Measurements from ENCODE around the gene CAPZA2. TPM values are rescaled to one million over a fixed set of nuclear protein-coding genes. Genes with fewer than 3 reads are reported as not detected.

CAPZA2 gene
- total and polyA plus RNA-seq, 9 of the 15 experiments (the other 6 are each of a cell fraction or from before 2014, with no cell fraction given) = 67.0 to 524 (median 176) TPM

GRCh38 chr7:116857052-116857451 is 5.3 kb upstream of the CAPZA2 start:
- H3K4me2 ChIP-seq (ENCODE audit: insufficient read depth, low read length) = no peak overlapping the region
- H3K79me2 ChIP-seq (ENCODE audit: control insufficient read depth, insufficient read depth, low read length) = no peaks in the 10 kb centered on the region
- in situ Hi-C loops (cut with MboI) = no loop called here
- no TSS peak for BruUV-seq (replicated peaks)
- peaks cover under 1 to 9% of the 10 kb centered on the region in 2 experiments; a peak in 3 of 5 replicates for H3K27me3 ChIP-seq (ENCODE audit: control insufficient read depth in 2 of 2, insufficient read depth in 2 of 2, low read length in 2 of 2)
- intact Hi-C loops (cut with micrococcal nuclease) = no loop called here
- H3K36me3 ChIP-seq (ENCODE audit: control insufficient read depth, insufficient read depth, low read length) = no peaks in the 10 kb centered on the region
- H3K9me3 ChIP-seq (replicated peaks; ENCODE audit: control insufficient read depth, insufficient read depth, low read depth, low read length) = no peaks in the 10 kb centered on the region
- ChIA-PET POLR2A (interaction anchor here (1.2 to 1.3 kb wide), 2 partner anchors 10 to 94 kb away, joined by 3 read pairs; no protein-coding TSS in a partner anchor), CTCF (ENCODE audit: low intra/inter-chr PET ratio) (no interaction called here)
- H3K9ac ChIP-seq (ENCODE audit: insufficient read depth in 1 of 2, low read depth in 2 of 2, low read length in 2 of 2) = no peak overlapping the region
- peaks cover 1 to 3% of the 10 kb centered on the region in 2 experiments; a peak in 4 of 5 replicates for H3K4me1 ChIP-seq (replicated peaks in 1 of 2; ENCODE audit: control insufficient read depth in 2 of 2, insufficient read depth in 2 of 2, low read length in 2 of 2)
- TF ChIP-seq GTF3C2 (IDR thresholded peaks at IDR 0.05; ENCODE audit: borderline replicate concordance, extremely low read depth, insufficient read length) (no peak), FOSL1 (tag; conservative IDR thresholded peaks at IDR 0.05) (no peak), TAF9B (IDR thresholded peaks at IDR 0.05; ENCODE audit: partially characterized antibody) (no peak), POLR2A (conservative IDR thresholded peaks at IDR 0.05) (no peak), PHF8 (IDR thresholded peaks at IDR 0.05; ENCODE audit: borderline replicate concordance, low read length) (no peak), ARID4B (CRISPR knock-in tag; IDR thresholded peaks at IDR 0.05) (no peak), PHF20 (IDR thresholded peaks at IDR 0.05; ENCODE audit: partially characterized antibody) (no peak), NCOA6 (IDR thresholded peaks at IDR 0.05) (no peak), E2F4 (CRISPR knock-in tag; IDR thresholded peaks at IDR 0.05; ENCODE audit: low read depth) (no peak), ZNF436 (CRISPR knock-in tag; IDR thresholded peaks at IDR 0.05) (no peak)
- H3K9me1 ChIP-seq (ENCODE audit: control insufficient read depth, insufficient read depth, low read length) = no peaks in the 10 kb centered on the region
- DNase-seq (ENCODE audit: extremely low read depth in 1 of 4, low spot score in 3 of 4) (no peak), FAIRE-seq (no peak), ATAC-seq (no peak)
- H2AFZ ChIP-seq (ENCODE audit: low read depth, low read length) = no peak overlapping the region
- no peak overlapping the region for H3K4me3 ChIP-seq
- 38% methylated on average over 2 of the region's 2 CpGs for WGBS (ENCODE audit: insufficient coverage, low coverage, missing lambda C conversion rate)
- no peaks in the 10 kb centered on the region for H4K20me1 ChIP-seq (replicated peaks; ENCODE audit: control insufficient read depth, insufficient read depth, low read length)
- H3K27ac ChIP-seq (ENCODE audit: extremely low read depth, low read depth, low read length) = no peak overlapping the region

All from K562 (cell line).